HepG2 (cell line): ENCODE measurements around the gene ADIPOR2. TPM values are rescaled to one million over a fixed set of nuclear protein-coding genes. Genes with fewer than 3 reads are reported as not detected.

Source experiments
- ATAC-seq: fragments of 200-7000 bp; cut with Tn5 transposase; 3 replicates; pipeline ENCODE4 v1.9.1; 2020; ENCODE audit warnings: mild to moderate bottlenecking, moderate library complexity
- BruUV-seq: library from RNA; stranded (reverse); fragments of 400-500 nt; replicated peaks from 2 replicates; lab custom pipeline; 2021; lab: Mats Ljungman, UMichigan
- CTCF ChIA-PET: fragments of 300-600 bp; formaldehyde crosslinking; extraction: SDS; loops from one replicate; lab custom pipeline; 2021; ENCODE audit warnings: low total read pairs, inconsistent platforms, low intra/inter-chr PET ratio; lab: Yijun Ruan, JAX
- POLR2A ChIA-PET: fragments of 350-600 bp; sonication (Branson Sonifier 250); formaldehyde crosslinking; loops from one replicate; lab custom pipeline; 2020; ENCODE audit warnings: antibody characterized with exemption, inconsistent platforms; lab: Yijun Ruan, JAX
- DNase-seq: peaks from one replicate; pipeline ENCODE4 v3.0.0-alpha.2; 2015; ENCODE audit warnings: low spot score
- FAIRE-seq: peaks from 3 replicates; lab custom pipeline; 2011; peaks lifted over from hg19 to GRCh38; lab: Jason Lieb, UNC
- H2AFZ ChIP-seq: one replicate; pipeline ENCODE4 v1.6.1; 2011; ENCODE audit warnings: low read length, inconsistent platforms
- H3K27ac ChIP-seq: fragments of 300-600 bp; 3 replicates; pipeline ENCODE4 v1.8.0; 2011; ENCODE audit warnings: mixed run types, mild to moderate bottlenecking, mixed read lengths, low read length, inconsistent platforms; ENCODE audit not compliant: insufficient read depth; ENCODE audit errors: extremely low read length
- H3K27me3 ChIP-seq, 2 experiments: fragments of 200-600 bp in 1 of 2; 2 replicates in 1 of 2; 3 replicates in 1 of 2; pipeline versions ENCODE4 v1.6.0 to v1.8.0; 2011; ENCODE audit warnings: low read length in 2 of 2, mild to moderate bottlenecking in 2 of 2, moderate library complexity in 2 of 2, inconsistent platforms in 1 of 2; ENCODE audit not compliant: insufficient read depth in 2 of 2, control insufficient read depth in 1 of 2
- H3K36me3 ChIP-seq, 2 experiments: fragments of 200-600 bp in 1 of 2; replicated peaks in 1 of 2; 2 replicates in 1 of 2; 3 replicates in 1 of 2; pipeline versions ENCODE4 v1.5.1 to v1.8.0; 2011; ENCODE audit warnings: low read length in 2 of 2, inconsistent platforms in 1 of 2; ENCODE audit not compliant: insufficient read depth in 2 of 2, control insufficient read depth in 1 of 2
- H3K4me1 ChIP-seq: 2 replicates; pipeline ENCODE4 v1.5.1; 2012; ENCODE audit warnings: low read length, inconsistent platforms; ENCODE audit not compliant: insufficient read depth
- H3K4me2 ChIP-seq: 2 replicates; pipeline ENCODE4 v1.6.0; 2011; ENCODE audit warnings: low read depth, low read length, inconsistent platforms
- H3K4me3 ChIP-seq, 3 experiments: fragments of 200-600 bp in 1 of 3; sonication (generic), shearing (Covaris generic) in 1 of 3; replicated peaks in 1 of 3; 2 replicates each; pipeline ENCODE4 v1.5.1; 2011 to 2016; ENCODE audit warnings: low read length in 3 of 3, inconsistent platforms in 2 of 3, low read depth in 2 of 3, mild to moderate bottlenecking in 2 of 3, control low read depth in 1 of 3, mixed read lengths in 1 of 3; ENCODE audit not compliant: insufficient read depth in 1 of 3
- H3K79me2 ChIP-seq: one replicate; pipeline ENCODE4 v1.6.1; 2011; ENCODE audit warnings: low read length, inconsistent platforms; ENCODE audit not compliant: insufficient read depth
- H3K9ac ChIP-seq: 2 replicates; pipeline ENCODE4 v1.6.0; 2011; ENCODE audit warnings: mild to moderate bottlenecking, low read depth, low read length, inconsistent platforms; ENCODE audit not compliant: insufficient read depth
- H3K9me3 ChIP-seq: 2 replicates; pipeline ENCODE4 v1.5.1; 2012; ENCODE audit warnings: mild to moderate bottlenecking, low read length
- H4K20me1 ChIP-seq: 2 replicates; pipeline ENCODE4 v1.6.0; 2011; ENCODE audit warnings: inconsistent platforms, mild to moderate bottlenecking, low read length, moderate library complexity; ENCODE audit not compliant: insufficient read depth
- FOXO1 ChIP-seq: sonication (generic); formaldehyde crosslinking; IDR thresholded peaks from 2 replicates; pipeline ENCODE4 v1.4.0; 2020; ENCODE audit warnings: missing genetic modification reagents
- GABPB1 ChIP-seq: IDR thresholded peaks from 2 replicates; pipeline ENCODE4 v1.6.1; 2016; ENCODE audit warnings: mild to moderate bottlenecking, missing genetic modification reagents, moderate library complexity, missing compliant biosample characterization
- HOXA3 ChIP-seq: sonication (generic); formaldehyde crosslinking; IDR thresholded peaks from 2 replicates; pipeline ENCODE4 v1.5.0; 2020; ENCODE audit warnings: missing genetic modification reagents
- POLR2G ChIP-seq: fragments of 200-400 bp; formaldehyde crosslinking; IDR thresholded peaks from 2 replicates; pipeline ENCODE4 v1.6.1; 2018; ENCODE audit warnings: mild to moderate bottlenecking, low read depth, low read length, moderate library complexity
- RAD21 ChIP-seq: fragments of 450-650 bp; formaldehyde crosslinking; IDR thresholded peaks from 2 replicates; pipeline ENCODE4 v1.5.0; 2020; ENCODE audit warnings: mild to moderate bottlenecking
- SOX6 ChIP-seq, 2 experiments: fragments of 450-650 bp in 1 of 2; sonication (generic) in 1 of 2; formaldehyde crosslinking in 1 of 2; IDR thresholded peaks; 2 replicates each; pipeline versions ENCODE4 v1.4.0 to v1.6.1; 2017 to 2020; ENCODE audit warnings: antibody characterized with exemption in 1 of 2, mild to moderate bottlenecking in 1 of 2, missing genetic modification reagents in 1 of 2
- STAG1 ChIP-seq: sonication (generic); formaldehyde crosslinking; IDR thresholded peaks from 2 replicates; pipeline ENCODE4 v1.4.0; 2020; ENCODE audit warnings: missing genetic modification reagents
- TOPORS ChIP-seq: sonication (generic); formaldehyde crosslinking; IDR thresholded peaks from 2 replicates; pipeline ENCODE4 v1.8.0; 2023; ENCODE audit warnings: mild to moderate bottlenecking, missing genetic modification reagents
- XRCC5 ChIP-seq: fragments of 200-400 bp; formaldehyde crosslinking; optimal IDR thresholded peaks from 2 replicates; pipeline ENCODE3; 2017; ENCODE audit warnings: mild to moderate bottlenecking, low read length
- ZMAT3 ChIP-seq: sonication (generic); formaldehyde crosslinking; conservative IDR thresholded peaks from 2 replicates; pipeline ENCODE4 v1.7.0; 2021; ENCODE audit warnings: missing genetic modification reagents
- ZNF331 ChIP-seq: sonication (generic); formaldehyde crosslinking; IDR thresholded peaks from 2 replicates; pipeline ENCODE4 v1.4.0; 2020; ENCODE audit warnings: missing genetic modification reagents
- ZSCAN20 ChIP-seq: sonication (generic); formaldehyde crosslinking; IDR thresholded peaks from 2 replicates; pipeline ENCODE4 v1.4.0; 2020; ENCODE audit warnings: missing genetic modification reagents, mild to moderate bottlenecking, borderline replicate concordance
- WGBS: methylation state at CpG from one replicate; pipeline ENCODE4 v1.1.6; 2017; ENCODE audit warnings: low lambda C conversion rate; 5-methylcytosine and 5-hydroxymethylcytosine counted together
- in situ Hi-C: cut with HindIII; loops from 2 replicates; pipeline ENCODE4 v1.10.0; 2017; ENCODE audit warnings: low pct_unique_long_range_greater_than_20kb; ENCODE audit not compliant: extremely low pct_ligation_motif_present
- intact Hi-C: fragments of 100-400 bp; cut with micrococcal nuclease; formaldehyde crosslinking; loops from one replicate; pipeline ENCODE4 v1.10.0; 2022; ENCODE audit not compliant: unreplicated experiment
- polyA plus RNA-seq, 8 experiments: library from polyadenylated mRNA; depleted of rRNA in 3 of 8; stranded (reverse) in 7 of 8; unstranded in 1 of 8; fragments of >200 nt; fragmentation: Illumina TruSeq in 4 of 8; extraction: Trizol in 4 of 8; gene quantifications; 2 replicates each; pipeline versions ENCODE4 v1.2.1 to v1.2.3, GENCODE V29; 2011 to 2016; ENCODE audit warnings: low read depth in 4 of 8, missing spikeins in 1 of 8, mixed read lengths in 1 of 8; ENCODE audit not compliant: insufficient read depth in 1 of 8
- total RNA-seq, 5 experiments: library from RNA; depleted of rRNA; stranded (reverse); fragments of >200 nt; fragmentation: Illumina TruSeq; extraction: Trizol; gene quantifications; 2 replicates each; pipeline ENCODE4 v1.2.3, GENCODE V29; 2016; ENCODE audit warnings: low read depth in 1 of 5
- TF ChIP-seq, protein P1 (sequence below): sonication (generic); formaldehyde crosslinking; conservative IDR thresholded peaks from 2 replicates; pipeline ENCODE4 v1.5.0; 2020; ENCODE audit warnings: missing genetic modification reagents
- TF ChIP-seq, protein P2 (sequence below): sonication (generic); formaldehyde crosslinking; IDR thresholded peaks from 2 replicates; pipeline ENCODE4 v1.8.1; 2023; ENCODE audit warnings: mild to moderate bottlenecking, moderate library complexity, missing genetic modification reagents
- TF ChIP-seq, protein P3 (sequence below), 2 experiments: sonication (generic) in 1 of 2; formaldehyde crosslinking in 1 of 2; IDR thresholded peaks; 2 replicates each; pipeline versions ENCODE4 v1.4.0 to v1.6.1; 2018 to 2020; ENCODE audit warnings: missing genetic modification reagents in 2 of 2, borderline replicate concordance in 1 of 2, low read depth in 1 of 2, mild to moderate bottlenecking in 1 of 2, missing biosample characterization in 1 of 2
- TF ChIP-seq, protein P4 (sequence below): sonication (generic); formaldehyde crosslinking; IDR thresholded peaks from 2 replicates; pipeline ENCODE4 v1.5.0; 2020; ENCODE audit warnings: mild to moderate bottlenecking, missing genetic modification reagents, moderate library complexity

ADIPOR2 gene
- total and polyA plus RNA-seq, 2 of the 13 experiments (the other 11 are each of a cell fraction or from before 2014, with no cell fraction given) = 35.2 to 52.2 TPM

DNA sequence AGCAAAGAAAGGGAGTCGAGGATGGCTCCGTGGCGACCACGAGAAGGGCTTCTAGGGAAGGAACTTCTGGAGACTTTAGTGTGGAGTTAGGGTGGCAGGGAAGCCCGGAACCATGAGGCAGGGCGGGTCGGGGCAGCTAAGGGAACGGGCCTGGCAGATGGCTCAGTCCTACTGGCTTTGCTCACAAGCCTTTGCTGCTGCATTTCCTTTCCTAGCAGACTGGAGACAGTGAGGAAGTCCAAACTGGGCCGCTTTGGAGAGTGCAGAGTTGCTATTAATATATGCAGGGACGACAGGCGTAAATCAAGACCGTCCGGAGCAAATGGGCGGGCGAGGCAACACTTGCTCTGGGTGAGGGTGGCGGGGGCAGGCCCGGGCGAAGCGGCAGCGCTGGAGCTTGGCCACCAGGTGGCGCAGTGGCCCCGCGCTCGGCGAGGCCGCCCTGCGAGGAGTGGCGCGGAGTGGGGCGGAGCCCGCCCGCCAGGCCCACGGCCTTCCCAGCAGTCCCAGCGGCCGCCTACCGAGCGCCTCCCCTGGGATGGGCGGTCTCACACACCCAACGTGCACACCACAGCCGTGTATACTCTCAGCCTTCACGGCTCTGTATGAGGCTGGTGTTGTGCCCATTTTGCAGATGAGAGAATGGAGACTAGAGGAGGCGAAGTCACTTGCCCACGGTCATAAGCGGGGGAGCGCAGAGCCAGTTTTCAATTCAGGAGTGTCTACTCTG is 105.1 kb downstream of the ADIPOR2 start:
- ChIA-PET POLR2A (interaction anchor here (1.3 kb wide), 1 partner anchor 144 kb away, joined by 6 read pairs; no protein-coding TSS in a partner anchor), CTCF (interaction anchor here (0.9 to 3.3 kb wide), 4 partner anchors 143 to 239 kb away, joined by 4 to 88 read pairs (median 5); no protein-coding TSS in a partner anchor)
- intact Hi-C loops = loop anchor here (1.0 to 5.0 kb wide), 2 partner anchors 144 to 241 kb away; no protein-coding TSS in a partner anchor
- Histone ChIP-seq H3K9ac (no peak overlapping the region), H3K36me3 (peaks cover 0 to 3% of the 10 kb centered on the region in 2 experiments; a peak in 3 of 5 replicates), H3K9me3 (no peaks in the 10 kb centered on the region), H4K20me1 (no peaks in the 10 kb centered on the region), H3K27me3 (no peaks in the 10 kb centered on the region), H3K27ac (no peak overlapping the region), H3K4me3 (peak overlapping the region in 2 of 3 experiments; percentile 16 to 56; a peak in 2 of 6 replicates), H3K79me2 (no peaks in the 10 kb centered on the region), H2AFZ (no peak overlapping the region), H3K4me2 (peak overlapping the region; percentile 92), H3K4me1 (peaks cover 19% of the 10 kb centered on the region; the same call in 1 of the 2 replicates)
- peak; percentile 28 for FAIRE-seq
- peak; percentile 56 for DNase-seq
- 19% methylated on average over 27 of the region's 45 CpGs for WGBS
- peak; percentile 83 for ATAC-seq
- no TSS peak for BruUV-seq
- in situ Hi-C loops = no loop called here
- TF ChIP-seq RAD21 (CRISPR knock-in tag) = peak; percentile 100
- TF ChIP-seq TOPORS (CRISPR knock-in tag) = 0 out of 2 replicates have a peak, but pooled peaks have one; percentile 47
- TF ChIP-seq, protein P1, sequence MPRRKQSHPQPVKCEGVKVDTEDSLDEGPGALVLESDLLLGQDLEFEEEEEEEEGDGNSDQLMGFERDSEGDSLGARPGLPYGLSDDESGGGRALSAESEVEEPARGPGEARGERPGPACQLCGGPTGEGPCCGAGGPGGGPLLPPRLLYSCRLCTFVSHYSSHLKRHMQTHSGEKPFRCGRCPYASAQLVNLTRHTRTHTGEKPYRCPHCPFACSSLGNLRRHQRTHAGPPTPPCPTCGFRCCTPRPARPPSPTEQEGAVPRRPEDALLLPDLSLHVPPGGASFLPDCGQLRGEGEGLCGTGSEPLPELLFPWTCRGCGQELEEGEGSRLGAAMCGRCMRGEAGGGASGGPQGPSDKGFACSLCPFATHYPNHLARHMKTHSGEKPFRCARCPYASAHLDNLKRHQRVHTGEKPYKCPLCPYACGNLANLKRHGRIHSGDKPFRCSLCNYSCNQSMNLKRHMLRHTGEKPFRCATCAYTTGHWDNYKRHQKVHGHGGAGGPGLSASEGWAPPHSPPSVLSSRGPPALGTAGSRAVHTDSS (CRISPR knock-in tag) = 0 out of 2 replicates have a peak, but pooled peaks have one; percentile 28
- TF ChIP-seq ZNF331 (CRISPR knock-in tag) = peak; percentile 57; the same call in 1 of the 2 replicates
- TF ChIP-seq, protein P2, sequence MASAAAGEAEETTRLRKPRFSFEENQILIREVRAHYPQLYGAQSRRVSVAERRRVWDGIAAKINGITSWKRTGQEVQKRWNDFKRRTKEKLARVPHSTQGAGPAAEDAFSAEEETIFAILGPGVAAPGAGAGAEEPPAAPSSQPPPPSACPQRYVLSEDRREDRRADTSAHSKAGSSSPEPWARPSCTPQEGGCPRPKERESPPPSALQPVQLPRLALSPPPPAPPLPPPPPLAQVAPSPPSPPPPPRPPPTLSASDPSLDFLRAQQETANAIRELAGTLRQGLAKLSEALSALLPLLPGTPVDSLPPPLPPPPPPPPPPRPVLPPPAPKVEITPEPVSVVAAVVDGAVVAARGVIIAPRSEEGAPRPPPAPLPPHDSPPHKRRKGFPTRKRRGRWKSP (CRISPR knock-in tag) = 0 out of 2 replicates have a peak, but pooled peaks have one; percentile 47
- TF ChIP-seq HOXA3 (CRISPR knock-in tag) = peak; percentile 76; the same call in 1 of the 2 replicates
- TF ChIP-seq, protein P3, sequence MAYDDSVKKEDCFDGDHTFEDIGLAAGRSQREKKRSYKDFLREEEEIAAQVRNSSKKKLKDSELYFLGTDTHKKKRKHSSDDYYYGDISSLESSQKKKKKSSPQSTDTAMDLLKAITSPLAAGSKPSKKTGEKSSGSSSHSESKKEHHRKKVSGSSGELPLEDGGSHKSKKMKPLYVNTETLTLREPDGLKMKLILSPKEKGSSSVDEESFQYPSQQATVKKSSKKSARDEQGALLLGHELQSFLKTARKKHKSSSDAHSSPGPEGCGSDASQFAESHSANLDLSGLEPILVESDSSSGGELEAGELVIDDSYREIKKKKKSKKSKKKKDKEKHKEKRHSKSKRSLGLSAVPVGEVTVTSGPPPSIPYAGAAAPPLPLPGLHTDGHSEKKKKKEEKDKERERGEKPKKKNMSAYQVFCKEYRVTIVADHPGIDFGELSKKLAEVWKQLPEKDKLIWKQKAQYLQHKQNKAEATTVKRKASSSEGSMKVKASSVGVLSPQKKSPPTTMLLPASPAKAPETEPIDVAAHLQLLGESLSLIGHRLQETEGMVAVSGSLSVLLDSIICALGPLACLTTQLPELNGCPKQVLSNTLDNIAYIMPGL (CRISPR knock-in tag; IDR thresholded peaks at IDR 0.05; ENCODE audit: borderline replicate concordance in 1 of 2, low read depth in 1 of 2) = peak in 1 of 2 experiments; percentile 87; a peak in 3 of 4 replicates
- TF ChIP-seq FOXO1 (CRISPR knock-in tag) = peak; percentile 50; the same call in 1 of the 2 replicates
- peak; percentile 62 for TF ChIP-seq XRCC5
- TF ChIP-seq SOX6 (IDR thresholded peaks at IDR 0.05) = no peak
- 0 out of 2 replicates have a peak, but pooled peaks have one; percentile 9 for TF ChIP-seq SOX6 (CRISPR knock-in tag; IDR thresholded peaks at IDR 0.05)
- 0 out of 2 replicates have a peak, but pooled peaks have one; percentile 46 for TF ChIP-seq ZMAT3 (CRISPR knock-in tag)
- TF ChIP-seq GABPB1 = peak; percentile 59; the same call in 1 of the 2 replicates
- TF ChIP-seq ZSCAN20 (CRISPR knock-in tag) = no peak
- peak; percentile 51; the same call in 1 of the 2 replicates for TF ChIP-seq POLR2G
- TF ChIP-seq, protein P4, sequence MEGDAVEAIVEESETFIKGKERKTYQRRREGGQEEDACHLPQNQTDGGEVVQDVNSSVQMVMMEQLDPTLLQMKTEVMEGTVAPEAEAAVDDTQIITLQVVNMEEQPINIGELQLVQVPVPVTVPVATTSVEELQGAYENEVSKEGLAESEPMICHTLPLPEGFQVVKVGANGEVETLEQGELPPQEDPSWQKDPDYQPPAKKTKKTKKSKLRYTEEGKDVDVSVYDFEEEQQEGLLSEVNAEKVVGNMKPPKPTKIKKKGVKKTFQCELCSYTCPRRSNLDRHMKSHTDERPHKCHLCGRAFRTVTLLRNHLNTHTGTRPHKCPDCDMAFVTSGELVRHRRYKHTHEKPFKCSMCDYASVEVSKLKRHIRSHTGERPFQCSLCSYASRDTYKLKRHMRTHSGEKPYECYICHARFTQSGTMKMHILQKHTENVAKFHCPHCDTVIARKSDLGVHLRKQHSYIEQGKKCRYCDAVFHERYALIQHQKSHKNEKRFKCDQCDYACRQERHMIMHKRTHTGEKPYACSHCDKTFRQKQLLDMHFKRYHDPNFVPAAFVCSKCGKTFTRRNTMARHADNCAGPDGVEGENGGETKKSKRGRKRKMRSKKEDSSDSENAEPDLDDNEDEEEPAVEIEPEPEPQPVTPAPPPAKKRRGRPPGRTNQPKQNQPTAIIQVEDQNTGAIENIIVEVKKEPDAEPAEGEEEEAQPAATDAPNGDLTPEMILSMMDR (CRISPR knock-in tag) = peak; percentile 91
- TF ChIP-seq STAG1 = peak; percentile 98
